B cell (primary cell): Measurements from ENCODE around the gene NPHS1. TPM values are rescaled to one million over a fixed set of nuclear protein-coding genes. Genes with fewer than 3 reads are reported as not detected.
A peak's percentile ranks its signal among the peaks of the same experiment; 100 is the strongest.

Experiments used
- ATAC-seq: fragments of 200-7000 bp; cut with Tn5 transposase; one replicate; pipeline ENCODE4 v1.10.0; 2021; ENCODE audit warnings: low read depth, mild to moderate bottlenecking, moderate number of reproducible peaks, moderate library complexity
- CTCF ChIA-PET: fragments of 350-600 bp; sonication (Branson Sonifier 250); formaldehyde crosslinking; loops from one replicate; lab custom pipeline; 2021; ENCODE audit warnings: antibody characterized with exemption, inconsistent platforms; lab: Charles Lee
- POLR2A ChIA-PET: fragments of 350-600 bp; sonication (Branson Sonifier 250); formaldehyde crosslinking; loops from one replicate; lab custom pipeline; 2021; ENCODE audit warnings: antibody characterized with exemption; lab: Charles Lee
- DNase-seq: peaks from one replicate; pipeline ENCODE4 v3.0.0; 2013
- H2AFZ ChIP-seq: 2 replicates; pipeline ENCODE4 v1.6.1; 2012; ENCODE audit warnings: mild to moderate bottlenecking, low read depth, low read length; ENCODE audit not compliant: insufficient read depth, poor library complexity, severe bottlenecking
- H3K27ac ChIP-seq, 2 donors: 1 replicate in 1 of 2; 2 replicates in 1 of 2; pipeline ENCODE4 v1.5.1; 2012 to 2013; ENCODE audit warnings: low read length in 2 of 2, mild to moderate bottlenecking in 2 of 2, moderate library complexity in 1 of 2
- H3K27me3 ChIP-seq, 4 experiments: fragments of 200-600 bp in 1 of 4; sonication (generic) in 1 of 4; replicated peaks in 1 of 4; 1 replicate in 2 of 4; 2 replicates in 2 of 4; pipeline versions ENCODE4 v1.6.1 to v1.7.0; 2013 to 2016; ENCODE audit warnings: low read length in 3 of 4, mild to moderate bottlenecking in 2 of 4, mixed read lengths in 1 of 4, moderate library complexity in 1 of 4; ENCODE audit not compliant: insufficient read depth in 4 of 4, control insufficient read depth in 3 of 4; ENCODE audit errors: control extremely low read depth in 1 of 4
- H3K36me3 ChIP-seq, 2 experiments: replicated peaks in 1 of 2; 1 replicate in 1 of 2; 2 replicates in 1 of 2; pipeline versions ENCODE4 v1.6.1 to v1.7.1; 2013; ENCODE audit warnings: low read length in 1 of 2; ENCODE audit not compliant: insufficient read depth in 2 of 2, control insufficient read depth in 1 of 2; ENCODE audit errors: control extremely low read depth in 1 of 2, extremely low read depth in 1 of 2
- H3K4me1 ChIP-seq, 2 donors: fragments of 200-600 bp in 1 of 2; sonication (generic) in 1 of 2; 1 replicate in 1 of 2; 2 replicates in 1 of 2; pipeline versions ENCODE4 v1.5.1 to v1.6.1; 2013 to 2017; ENCODE audit warnings: low read length in 2 of 2; ENCODE audit not compliant: control insufficient read depth in 2 of 2, insufficient read depth in 2 of 2
- H3K4me2 ChIP-seq: replicated peaks from 2 replicates; pipeline ENCODE3; 2012; ENCODE audit warnings: mild to moderate bottlenecking, low read depth, low read length; ENCODE audit not compliant: poor library complexity, severe bottlenecking
- H3K4me3 ChIP-seq, 5 experiments: fragments of 200-600 bp in 1 of 5; sonication (generic) in 1 of 5; 1 replicate in 3 of 5; 2 replicates in 2 of 5; pipeline versions ENCODE4 v1.5.1 to v1.7.0; 2011 to 2016; ENCODE audit warnings: low read length in 4 of 5, mild to moderate bottlenecking in 4 of 5, low read depth in 2 of 5, control low read depth in 1 of 5, moderate library complexity in 1 of 5; ENCODE audit not compliant: insufficient read depth in 1 of 5; ENCODE audit errors: control extremely low read depth in 1 of 5, extremely low read depth in 1 of 5
- H3K79me2 ChIP-seq: fragments of 200-600 bp; sonication (generic); one replicate; pipeline ENCODE4 v1.6.0; 2016; ENCODE audit warnings: low read length; ENCODE audit not compliant: control insufficient read depth, insufficient read depth
- H3K9ac ChIP-seq: fragments of 200-600 bp; sonication (generic); 2 replicates; pipeline ENCODE4 v1.6.1; 2017; ENCODE audit warnings: mild to moderate bottlenecking, low read length, moderate library complexity
- H3K9me3 ChIP-seq, 3 donors: one replicate each; pipeline versions ENCODE4 v1.6.1 to v1.7.1; 2013; ENCODE audit warnings: low read length in 2 of 3; ENCODE audit not compliant: control insufficient read depth in 2 of 3, insufficient read depth in 1 of 3; ENCODE audit errors: control extremely low read depth in 1 of 3
- H4K20me1 ChIP-seq: 2 replicates; pipeline ENCODE4 v1.6.0; 2012; ENCODE audit warnings: mild to moderate bottlenecking, low read length; ENCODE audit not compliant: insufficient read depth, control insufficient read depth, poor library complexity, severe bottlenecking
- H3K27ac Mint-ChIP-seq: one replicate; pipeline ENCODE4 v1.8.0; 2021; ENCODE audit warnings: mixed read lengths
- H3K27me3 Mint-ChIP-seq: one replicate; pipeline ENCODE4 v1.8.0; 2021; ENCODE audit warnings: mixed read lengths
- H3K4me1 Mint-ChIP-seq: one replicate; pipeline ENCODE4 v1.8.0; 2021; ENCODE audit warnings: mixed read lengths
- H3K4me3 Mint-ChIP-seq: one replicate; pipeline ENCODE4 v1.8.0; 2021; ENCODE audit warnings: mixed read lengths
- H3K9me3 Mint-ChIP-seq: one replicate; pipeline ENCODE4 v1.8.0; 2022; ENCODE audit warnings: mixed read lengths; ENCODE audit not compliant: insufficient read depth
- CTCF ChIP-seq: fragments of 200-600 bp; IDR thresholded peaks from one replicate; pipeline ENCODE4 v1.8.0; 2022; ENCODE audit warnings: antibody characterized with exemption, mild to moderate bottlenecking
- EZH2 ChIP-seq: IDR thresholded peaks from 2 replicates; pipeline ENCODE4 v1.6.1; 2012; ENCODE audit warnings: borderline replicate concordance, low read depth, mild to moderate bottlenecking, moderate library complexity, low read length; ENCODE audit not compliant: insufficient read depth, poor library complexity, severe bottlenecking
- WGBS: methylation state at CpG from one replicate; pipeline ENCODE4 v1.1.5; 2013; ENCODE audit warnings: missing lambda C conversion rate; ENCODE audit not compliant: insufficient coverage; 5-methylcytosine and 5-hydroxymethylcytosine counted together
- intact Hi-C: fragments of 100-400 bp; cut with micrococcal nuclease; formaldehyde crosslinking; loops from one replicate; pipeline ENCODE4 v1.10.0; 2022
- polyA plus RNA-seq: library from polyadenylated mRNA; depleted of rRNA; stranded (reverse); fragments of >200 nt; gene quantifications from 2 replicates; pipeline ENCODE4 v1.2.3, GENCODE V29; 2012
- small RNA-seq: library from RNA; depleted of rRNA; stranded (forward); fragments of <200 nt; gene quantifications from one replicate; pipeline ENCODE3, GENCODE V24; 2012; ENCODE audit warnings: low replicate concordance, low read depth; ENCODE audit not compliant: insufficient read length
- total RNA-seq, 2 donors: library from RNA; stranded (reverse); fragments of 120-200 nt in 1 of 2; gene quantifications; 1 replicate in 1 of 2; 2 replicates in 1 of 2; pipeline versions ENCODE4 v1.2.3 to v1.2.4, GENCODE V29; 2013 to 2022

Gene NPHS1
- total and polyA plus RNA-seq, 2 donors (not counting 1 experiment from before 2014, with no cell fraction given) = not detected

- H3K4me2 ChIP-seq = peak overlapping the region; percentile 90
- ATAC-seq (no peak), DNase-seq (no peak)
- peaks cover 10 to 16% of the 10 kb centered on the region in 2 donors for H3K4me1 ChIP-seq
- CTCF ChIA-PET = no interaction called here
- H3K79me2 ChIP-seq = peaks cover 4% of the 10 kb centered on the region
- POLR2A ChIA-PET = interaction anchor here (0.6 kb wide), 1 partner anchor 566 kb away, joined by 4 read pairs; no protein-coding TSS in a partner anchor
- Mint-ChIP-seq H3K9me3 (no peaks in the 10 kb centered on the region), H3K4me3 (peak overlapping the region; percentile 76), H3K27me3 (no peaks in the 10 kb centered on the region), H3K4me1 (peaks cover 10% of the 10 kb centered on the region), H3K27ac (no peak overlapping the region)
- no peaks in the 10 kb centered on the region for H3K27me3 ChIP-seq
- peaks cover 0 to 2% of the 10 kb centered on the region in 2 experiments for H3K36me3 ChIP-seq
- H3K4me3 ChIP-seq = peak overlapping the region in 4 of 5 experiments; percentile 52 to 68 (median 60)
- intact Hi-C loops = no loop called here
- H3K9ac ChIP-seq = peak overlapping the region; percentile 62
- peak overlapping the region; percentile 73 for H2AFZ ChIP-seq
- no peak for TF ChIP-seq EZH2
- no peak for TF ChIP-seq CTCF
- no peak overlapping the region for H3K27ac ChIP-seq
- 68% methylated on average over 12 of the region's 13 CpGs for WGBS
- no peaks in the 10 kb centered on the region for H3K9me3 ChIP-seq
- no peaks in the 10 kb centered on the region for H4K20me1 ChIP-seq
Observed at GRCh38 chr19:35776102-35776788, 76.1 kb downstream of the NPHS1 start.

Small RNAs within 50 kb of the gene (small RNA-seq; reads per million reads assigned to genes)
- not detected for gene RN7SL402P

Other genes with a start within 250 kb of the NPHS1 start
- 32.2 and 35.3 TPM in 2 replicates for gene HAUS5, start 239.8 kb downstream of the NPHS1 start, total RNA-seq
- 42.8 and 52.3 TPM in 2 replicates for gene HAUS5, start 239.8 kb downstream of the NPHS1 start, polyA plus RNA-seq
- 52.0 and 52.7 TPM in 2 replicates for gene RBM42, start 223.5 kb downstream of the NPHS1 start, total RNA-seq
- gene RBM42, start 223.5 kb downstream of the NPHS1 start, polyA plus RNA-seq = 42.1 and 42.9 TPM in 2 replicates
- gene ETV2, start 210.8 kb downstream of the NPHS1 start, total RNA-seq = 0.42 and 1.3 TPM in 2 replicates
- gene ETV2, start 210.8 kb downstream of the NPHS1 start, polyA plus RNA-seq = 0.20 and 0.49 TPM in 2 replicates
- gene COX6B1, start 204.2 kb downstream of the NPHS1 start, total RNA-seq = 214 and 215 TPM in 2 replicates
- gene COX6B1, start 204.2 kb downstream of the NPHS1 start, polyA plus RNA-seq = 202 and 387 TPM in 2 replicates
- gene UPK1A, start 186.0 kb downstream of the NPHS1 start, total RNA-seq = not detected in 2 replicates
- gene UPK1A, start 186.0 kb downstream of the NPHS1 start, polyA plus RNA-seq = 0.16 and 0.17 TPM in 2 replicates
- gene ZBTB32, start 147.9 kb downstream of the NPHS1 start, total RNA-seq = 28.1 and 30.9 TPM in 2 replicates
- gene ZBTB32, start 147.9 kb downstream of the NPHS1 start, polyA plus RNA-seq = 8.5 and 18.9 TPM in 2 replicates
- 84.5 and 85.6 TPM in 2 replicates for gene KMT2B, start 134.5 kb downstream of the NPHS1 start, total RNA-seq
- 96.9 and 106 TPM in 2 replicates for gene KMT2B, start 134.5 kb downstream of the NPHS1 start, polyA plus RNA-seq
- 245 and 248 TPM in 2 replicates for gene IGFLR1, start 110.1 kb downstream of the NPHS1 start, total RNA-seq
- 110 and 130 TPM in 2 replicates for gene IGFLR1, start 110.1 kb downstream of the NPHS1 start, polyA plus RNA-seq
- 62.1 and 62.7 TPM in 2 replicates for gene U2AF1L4, start 107.1 kb downstream of the NPHS1 start, total RNA-seq
- 89.7 and 170 TPM in 2 replicates for gene U2AF1L4, start 107.1 kb downstream of the NPHS1 start, polyA plus RNA-seq
- gene PSENEN, start 106.9 kb downstream of the NPHS1 start, total RNA-seq = 29.1 and 36.4 TPM in 2 replicates
- 11.7 and 17.7 TPM in 2 replicates for gene PSENEN, start 106.9 kb downstream of the NPHS1 start, polyA plus RNA-seq
- 22.3 and 22.8 TPM in 2 replicates for gene LIN37, start 103.9 kb downstream of the NPHS1 start, total RNA-seq
- gene LIN37, start 103.9 kb downstream of the NPHS1 start, polyA plus RNA-seq = 64.1 and 76.1 TPM in 2 replicates
- not detected in 2 replicates for gene HSPB6, start 95.5 kb downstream of the NPHS1 start, total RNA-seq
- gene HSPB6, start 95.5 kb downstream of the NPHS1 start, polyA plus RNA-seq = not detected in 2 replicates
- 61.0 and 65.6 TPM in 2 replicates for gene PROSER3, start 94.3 kb downstream of the NPHS1 start, total RNA-seq
- 26.0 and 30.7 TPM in 2 replicates for gene PROSER3, start 94.3 kb downstream of the NPHS1 start, polyA plus RNA-seq
- gene ARHGAP33, start 76.9 kb downstream of the NPHS1 start, total RNA-seq = 18.2 and 21.6 TPM in 2 replicates
- gene ARHGAP33, start 76.9 kb downstream of the NPHS1 start, polyA plus RNA-seq = 27.8 and 28.7 TPM in 2 replicates
- not detected in 2 replicates for gene PRODH2, start 39.7 kb downstream of the NPHS1 start, total RNA-seq
- gene PRODH2, start 39.7 kb downstream of the NPHS1 start, polyA plus RNA-seq = not detected in 2 replicates
- gene KIRREL2, start 4.4 kb upstream of the NPHS1 start, total RNA-seq = not detected in 2 replicates
- not detected in 2 replicates for gene KIRREL2, start 4.4 kb upstream of the NPHS1 start, polyA plus RNA-seq
- not detected in 2 replicates for gene APLP1, start 16.1 kb upstream of the NPHS1 start, total RNA-seq
- gene APLP1, start 16.1 kb upstream of the NPHS1 start, polyA plus RNA-seq = 0.06 TPM in 1 of 2 replicates, not detected in the other
- 272 and 276 TPM in 2 replicates for gene NFKBID, start 48.0 kb upstream of the NPHS1 start, total RNA-seq
- 111 and 618 TPM in 2 replicates for gene NFKBID, start 48.0 kb upstream of the NPHS1 start, polyA plus RNA-seq
- 2.9 and 4.8 TPM in 2 replicates for gene HCST, start 50.0 kb upstream of the NPHS1 start, total RNA-seq
- gene HCST, start 50.0 kb upstream of the NPHS1 start, polyA plus RNA-seq = 29.8 and 40.6 TPM in 2 replicates
- gene TYROBP, start 55.8 kb upstream of the NPHS1 start, total RNA-seq = 2.7 and 3.3 TPM in 2 replicates
- gene TYROBP, start 55.8 kb upstream of the NPHS1 start, polyA plus RNA-seq = 14.8 and 25.6 TPM in 2 replicates
- gene LRFN3, start 83.9 kb upstream of the NPHS1 start, total RNA-seq = 1.6 and 2.1 TPM in 2 replicates
- gene LRFN3, start 83.9 kb upstream of the NPHS1 start, polyA plus RNA-seq = 0.62 and 0.79 TPM in 2 replicates
- gene SDHAF1, start 142.7 kb upstream of the NPHS1 start, total RNA-seq = 24.2 and 24.6 TPM in 2 replicates
- gene SDHAF1, start 142.7 kb upstream of the NPHS1 start, polyA plus RNA-seq = 11.8 and 22.0 TPM in 2 replicates
- 2.4 and 3.4 TPM in 2 replicates for gene SYNE4, start 156.3 kb upstream of the NPHS1 start, total RNA-seq
- 2.3 and 2.5 TPM in 2 replicates for gene SYNE4, start 156.3 kb upstream of the NPHS1 start, polyA plus RNA-seq
- 49.4 and 54.5 TPM in 2 replicates for gene ALKBH6, start 161.7 kb upstream of the NPHS1 start, total RNA-seq
- 56.5 and 65.5 TPM in 2 replicates for gene ALKBH6, start 161.7 kb upstream of the NPHS1 start, polyA plus RNA-seq
- 1.3 and 1.8 TPM in 2 replicates for gene CLIP3, start 180.4 kb upstream of the NPHS1 start, total RNA-seq
- 0.42 and 0.55 TPM in 2 replicates for gene CLIP3, start 180.4 kb upstream of the NPHS1 start, polyA plus RNA-seq
- gene THAP8, start 201.8 kb upstream of the NPHS1 start, total RNA-seq = 3.9 and 4.5 TPM in 2 replicates
- gene THAP8, start 201.8 kb upstream of the NPHS1 start, polyA plus RNA-seq = 2.8 and 5.7 TPM in 2 replicates
- gene WDR62, start 202.4 kb upstream of the NPHS1 start, total RNA-seq = 1.9 and 3.0 TPM in 2 replicates
- gene WDR62, start 202.4 kb upstream of the NPHS1 start, polyA plus RNA-seq = 1.8 and 1.9 TPM in 2 replicates